Loucy (cell line): ENCODE results near the gene TPSB2.

Experiments
- H2AFZ ChIP-seq: fragments of 200-600 bp; sonication (generic); 2 replicates; pipeline ENCODE4 v1.6.0; 2016; ENCODE audit warnings: antibody characterized with exemption, mild to moderate bottlenecking, low read length, moderate library complexity
- H3F3A ChIP-seq: fragments of 200-600 bp; 2 replicates; pipeline ENCODE4 v1.6.0; 2016; ENCODE audit warnings: antibody characterized with exemption, low read depth, mild to moderate bottlenecking
- H3K27me3 ChIP-seq: fragments of 200-600 bp; sonication (generic); 2 replicates; pipeline ENCODE4 v1.6.1; 2014; ENCODE audit warnings: low read length, mild to moderate bottlenecking; ENCODE audit not compliant: insufficient read depth, poor library complexity, severe bottlenecking
- H3K36me3 ChIP-seq: fragments of 200-600 bp; sonication (generic); 2 replicates; pipeline ENCODE4 v1.6.1; 2016; ENCODE audit warnings: low read length; ENCODE audit not compliant: insufficient read depth
- H3K4me1 ChIP-seq: fragments of 200-600 bp; sonication (generic); 2 replicates; pipeline ENCODE4 v1.5.1; 2014; ENCODE audit warnings: low read length, mild to moderate bottlenecking; ENCODE audit not compliant: insufficient read depth, poor library complexity, severe bottlenecking
- H3K4me2 ChIP-seq: fragments of 200-600 bp; sonication (generic); 2 replicates; pipeline ENCODE4 v1.6.0; 2014; ENCODE audit warnings: antibody characterized with exemption, low read length, low read depth, mild to moderate bottlenecking; ENCODE audit not compliant: poor library complexity, severe bottlenecking
- H3K4me3 ChIP-seq: fragments of 200-600 bp; sonication (generic); 2 replicates; pipeline ENCODE4 v1.5.1; 2014; ENCODE audit warnings: low read length, mild to moderate bottlenecking, mixed read lengths; ENCODE audit not compliant: poor library complexity, severe bottlenecking
- H3K79me2 ChIP-seq: fragments of 200-600 bp; sonication (generic); 2 replicates; pipeline ENCODE4 v1.6.1; 2014; ENCODE audit warnings: low read length; ENCODE audit not compliant: insufficient read depth
- H3K9ac ChIP-seq: fragments of 200-600 bp; sonication (generic); 2 replicates; pipeline ENCODE4 v1.6.0; 2014; ENCODE audit warnings: mild to moderate bottlenecking, low read depth, low read length, moderate library complexity; ENCODE audit not compliant: poor library complexity, severe bottlenecking
- H3K9me2 ChIP-seq: fragments of 200-600 bp; sonication (generic); replicated peaks from 2 replicates; pipeline ENCODE4 v1.6.1; 2016; ENCODE audit warnings: low read depth, low read length, mixed read lengths
- H3K9me3 ChIP-seq: fragments of 200-600 bp; sonication (generic); 2 replicates; pipeline ENCODE4 v1.6.1; 2014; ENCODE audit warnings: mild to moderate bottlenecking, antibody characterized with exemption, low read length, low read depth; ENCODE audit not compliant: insufficient read depth
- H4K20me1 ChIP-seq: fragments of 200-600 bp; sonication (generic); 2 replicates; pipeline ENCODE4 v1.6.0; 2014; ENCODE audit warnings: antibody characterized with exemption, low read length, mild to moderate bottlenecking; ENCODE audit not compliant: insufficient read depth, poor library complexity, severe bottlenecking
- EZH2phosphoT487 ChIP-seq: fragments of 200-600 bp; IDR thresholded peaks from 2 replicates; pipeline ENCODE4 v1.6.1; 2018; ENCODE audit warnings: antibody characterized with exemption, mild to moderate bottlenecking, moderate library complexity, borderline replicate concordance
- TF ChIP-seq, protein P1 (sequence below): fragments of 200-600 bp; sonication (generic); conservative IDR thresholded peaks from 2 replicates; pipeline ENCODE4 v1.5.1; 2014; ENCODE audit warnings: mild to moderate bottlenecking, antibody characterized with exemption, low read length

TPSB2 gene

DNA sequence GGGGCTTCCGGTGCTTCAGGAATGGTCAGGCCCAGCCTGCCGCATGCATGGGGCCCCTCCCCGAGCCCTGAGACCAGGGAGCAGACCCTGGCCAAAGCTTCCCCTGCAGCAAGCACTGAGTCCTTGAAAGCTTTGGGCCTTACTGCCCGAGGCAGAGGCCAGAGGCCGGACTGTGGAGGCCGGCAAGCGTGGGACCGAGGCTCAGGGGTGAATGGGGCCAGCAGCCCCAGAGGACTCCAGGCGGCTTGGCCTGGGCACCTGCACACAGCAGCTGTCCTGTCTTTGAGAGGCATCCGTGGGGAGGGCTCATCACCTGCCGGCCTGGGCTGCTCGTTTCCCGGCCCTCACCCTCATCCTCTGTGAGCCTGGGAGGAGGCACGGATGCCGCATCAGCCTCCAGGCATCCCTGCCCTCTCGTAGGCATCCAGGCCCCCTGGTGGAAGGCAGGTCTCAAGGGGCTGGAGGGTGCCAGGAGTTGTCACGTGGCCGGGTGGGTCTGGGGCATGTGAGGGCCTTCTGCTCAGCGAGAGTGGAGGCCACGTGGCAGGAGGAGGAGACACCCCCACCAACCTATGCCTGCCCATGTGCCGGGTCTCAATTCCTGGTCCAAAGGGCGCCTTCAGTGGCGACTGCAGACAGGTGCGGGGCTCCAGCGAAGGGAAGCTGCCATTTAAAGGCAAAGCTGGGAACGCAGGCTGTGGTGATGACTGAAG is 45.7 kb downstream of the TPSB2 start:
- H3K4me3 ChIP-seq, result no peak overlapping the region
- no peaks in the 10 kb centered on the region for H3K36me3 ChIP-seq
- no peak for TF ChIP-seq EZH2phosphoT487
- no peaks in the 10 kb centered on the region for H4K20me1 ChIP-seq
- H3F3A ChIP-seq, result no peaks in the 10 kb centered on the region
- no peak overlapping the region for H2AFZ ChIP-seq
- no peaks in the 10 kb centered on the region for H3K9me2 ChIP-seq
- no peak overlapping the region for H3K9ac ChIP-seq
- H3K9me3 ChIP-seq, result no peaks in the 10 kb centered on the region; the same call in 1 of the 2 replicates
- no peaks in the 10 kb centered on the region for H3K4me1 ChIP-seq
- H3K27me3 ChIP-seq, result no peaks in the 10 kb centered on the region
- no peak overlapping the region for H3K4me2 ChIP-seq
- H3K79me2 ChIP-seq, result no peaks in the 10 kb centered on the region

DNA sequence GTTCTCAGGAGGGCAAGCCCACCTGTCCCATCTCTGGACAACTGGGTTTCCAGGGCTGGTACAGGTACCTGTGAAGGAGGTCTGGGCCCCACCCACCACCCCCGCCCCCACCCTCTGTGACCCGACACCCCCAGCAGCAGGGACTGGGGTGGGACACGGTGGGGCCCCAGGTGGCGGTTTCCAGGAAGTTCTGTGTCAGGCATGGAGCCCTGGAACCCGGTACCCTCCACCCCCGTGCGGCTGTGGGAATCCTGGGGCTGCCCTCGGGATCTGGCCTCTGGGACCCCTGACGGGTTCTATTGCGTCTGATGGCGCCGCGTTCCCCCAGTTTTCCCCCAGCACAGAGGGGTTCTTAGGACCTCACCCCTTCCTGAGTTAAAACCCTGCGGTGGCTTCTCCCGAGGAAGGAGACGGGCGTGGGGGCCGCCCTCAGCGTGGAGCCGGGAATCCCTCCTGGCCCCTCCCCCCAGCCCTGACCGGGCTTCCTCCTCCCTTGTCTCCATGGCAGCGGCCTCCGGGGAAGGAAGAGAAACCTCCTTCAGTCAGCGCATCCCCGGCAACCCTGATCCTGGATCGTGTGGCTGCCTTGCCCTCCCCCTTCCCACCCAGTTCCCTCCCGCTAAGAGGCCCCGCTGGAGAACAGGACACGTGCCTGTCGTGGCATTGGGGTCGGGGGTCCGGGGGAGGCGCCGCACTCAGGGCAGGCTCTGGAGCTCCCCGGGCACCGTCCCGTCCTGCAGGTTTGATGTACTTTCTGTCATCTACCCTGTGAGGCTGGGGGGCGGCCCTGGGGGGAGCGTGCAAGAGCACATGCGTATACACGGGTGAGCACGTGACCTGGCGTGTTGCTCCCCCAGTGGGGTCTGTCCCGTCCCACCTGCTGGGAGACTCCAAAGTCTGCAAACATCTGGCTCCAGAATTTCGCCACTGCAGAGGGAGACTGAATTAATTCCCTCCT is 46.8 kb downstream of the TPSB2 start:
- Histone ChIP-seq H3K36me3 (no peaks in the 10 kb centered on the region), H2AFZ (no peak overlapping the region), H3K9ac (no peak overlapping the region), H3K4me1 (no peaks in the 10 kb centered on the region), H3K4me3 (no peak overlapping the region), H3F3A (no peaks in the 10 kb centered on the region), H3K79me2 (no peaks in the 10 kb centered on the region), H3K4me2 (no peak overlapping the region), H4K20me1 (no peaks in the 10 kb centered on the region), H3K9me2 (no peaks in the 10 kb centered on the region), H3K27me3 (no peaks in the 10 kb centered on the region), H3K9me3 (no peaks in the 10 kb centered on the region; the same call in 1 of the 2 replicates)
- TF ChIP-seq, protein P1, sequence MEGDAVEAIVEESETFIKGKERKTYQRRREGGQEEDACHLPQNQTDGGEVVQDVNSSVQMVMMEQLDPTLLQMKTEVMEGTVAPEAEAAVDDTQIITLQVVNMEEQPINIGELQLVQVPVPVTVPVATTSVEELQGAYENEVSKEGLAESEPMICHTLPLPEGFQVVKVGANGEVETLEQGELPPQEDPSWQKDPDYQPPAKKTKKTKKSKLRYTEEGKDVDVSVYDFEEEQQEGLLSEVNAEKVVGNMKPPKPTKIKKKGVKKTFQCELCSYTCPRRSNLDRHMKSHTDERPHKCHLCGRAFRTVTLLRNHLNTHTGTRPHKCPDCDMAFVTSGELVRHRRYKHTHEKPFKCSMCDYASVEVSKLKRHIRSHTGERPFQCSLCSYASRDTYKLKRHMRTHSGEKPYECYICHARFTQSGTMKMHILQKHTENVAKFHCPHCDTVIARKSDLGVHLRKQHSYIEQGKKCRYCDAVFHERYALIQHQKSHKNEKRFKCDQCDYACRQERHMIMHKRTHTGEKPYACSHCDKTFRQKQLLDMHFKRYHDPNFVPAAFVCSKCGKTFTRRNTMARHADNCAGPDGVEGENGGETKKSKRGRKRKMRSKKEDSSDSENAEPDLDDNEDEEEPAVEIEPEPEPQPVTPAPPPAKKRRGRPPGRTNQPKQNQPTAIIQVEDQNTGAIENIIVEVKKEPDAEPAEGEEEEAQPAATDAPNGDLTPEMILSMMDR, result no peak
- no peak for TF ChIP-seq EZH2phosphoT487

DNA sequence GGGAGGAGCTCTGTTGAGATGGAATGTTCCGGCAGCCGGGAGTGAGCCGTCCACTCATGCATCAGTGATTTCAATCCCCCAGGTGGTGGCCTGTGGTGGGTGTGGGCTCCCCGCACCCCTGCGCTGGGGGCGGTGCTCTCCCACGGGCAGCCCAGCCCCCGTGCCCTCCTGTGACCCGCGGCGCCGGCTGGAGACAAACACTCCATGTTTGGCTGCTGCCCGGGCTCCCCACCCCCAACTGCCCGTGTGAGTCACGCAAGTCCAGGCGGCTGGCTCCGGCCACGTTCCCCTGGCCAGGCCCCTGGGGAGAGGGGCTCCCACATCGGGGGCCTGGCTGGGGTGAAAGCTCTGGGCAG is 47.7 kb downstream of the TPSB2 start:
- Histone ChIP-seq H2AFZ (no peak overlapping the region), H3K9me2 (no peaks in the 10 kb centered on the region), H3K9ac (no peak overlapping the region), H3K9me3 (no peaks in the 10 kb centered on the region; the same call in 1 of the 2 replicates), H3K36me3 (no peaks in the 10 kb centered on the region), H3K27me3 (no peaks in the 10 kb centered on the region), H3K4me2 (no peak overlapping the region), H3K4me1 (no peaks in the 10 kb centered on the region), H3F3A (no peaks in the 10 kb centered on the region), H3K79me2 (no peaks in the 10 kb centered on the region), H3K4me3 (no peak overlapping the region), H4K20me1 (no peaks in the 10 kb centered on the region)
- no peak for TF ChIP-seq EZH2phosphoT487
- TF ChIP-seq, protein P1, result no peak
